CD4-positive, alpha-beta memory T cell (primary cell): ENCODE data around the gene MTTP. TPM values are rescaled to one million over a fixed set of nuclear protein-coding genes. Genes with fewer than 3 reads are reported as not detected.

Source experiments
- CTCF ChIA-PET: fragments of 350-600 bp; sonication (Branson Sonifier 250); formaldehyde crosslinking; loops from one replicate; lab custom pipeline; 2021; ENCODE audit warnings: inconsistent platforms; ENCODE audit not compliant: partially characterized antibody; lab: Charles Lee
- POLR2A ChIA-PET: fragments of 350-600 bp; sonication (Branson Sonifier 250); formaldehyde crosslinking; loops from one replicate; lab custom pipeline; 2021; ENCODE audit not compliant: partially characterized antibody; lab: Charles Lee
- DNase-seq, 5 donors: peaks; one replicate each; pipeline versions ENCODE4 v3.0.0 to v3.0.0-alpha.2; 2020 to 2022; ENCODE audit warnings: mixed read lengths in 1 of 5
- H3K27ac ChIP-seq: one replicate; pipeline ENCODE4 v1.7.0; 2013; ENCODE audit warnings: low read depth, low read length
- H3K27me3 ChIP-seq: 2 replicates; pipeline ENCODE4 v1.7.0; 2013; ENCODE audit warnings: mild to moderate bottlenecking, low read length, moderate library complexity; ENCODE audit not compliant: insufficient read depth
- H3K36me3 ChIP-seq: 2 replicates; pipeline ENCODE4 v1.7.0; 2013; ENCODE audit warnings: mild to moderate bottlenecking, low read length, moderate library complexity; ENCODE audit not compliant: insufficient read depth
- H3K4me1 ChIP-seq: 2 replicates; pipeline ENCODE4 v1.7.0; 2013; ENCODE audit warnings: mild to moderate bottlenecking, low read length, moderate library complexity; ENCODE audit not compliant: insufficient read depth
- H3K4me3 ChIP-seq, 2 donors: one replicate each; pipeline ENCODE4 v1.7.0; 2013; ENCODE audit warnings: low read length in 2 of 2, mild to moderate bottlenecking in 1 of 2
- H3K9me3 ChIP-seq, 2 donors: one replicate each; pipeline ENCODE4 v1.7.0; 2013; ENCODE audit warnings: low read length in 2 of 2, control low read depth in 1 of 2; ENCODE audit not compliant: control insufficient read depth in 1 of 2
- H3K27ac Mint-ChIP-seq, 7 donors: one replicate each; pipeline ENCODE4 v1.8.0; 2020 to 2021; ENCODE audit warnings: mixed read lengths in 7 of 7, mild to moderate bottlenecking in 6 of 7, inconsistent platforms in 3 of 7, moderate library complexity in 3 of 7
- H3K27me3 Mint-ChIP-seq, 2 donors: one replicate each; pipeline ENCODE4 v1.8.0; 2020 to 2021; ENCODE audit warnings: mixed read lengths in 2 of 2
- H3K36me3 Mint-ChIP-seq, 2 donors: one replicate each; pipeline ENCODE4 v1.8.0; 2020 to 2021; ENCODE audit warnings: mixed read lengths in 2 of 2, inconsistent platforms in 1 of 2, mild to moderate bottlenecking in 1 of 2
- H3K4me1 Mint-ChIP-seq, 4 donors: one replicate each; pipeline ENCODE4 v1.8.0; 2020 to 2021; ENCODE audit warnings: mixed read lengths in 4 of 4, mild to moderate bottlenecking in 1 of 4
- H3K4me3 Mint-ChIP-seq, 8 donors: one replicate each; pipeline ENCODE4 v1.8.0; 2020 to 2021; ENCODE audit warnings: mixed read lengths in 8 of 8, mild to moderate bottlenecking in 7 of 8, moderate library complexity in 6 of 8, inconsistent platforms in 3 of 8
- H3K9me3 Mint-ChIP-seq, 8 donors: one replicate each; pipeline ENCODE4 v1.8.0; 2020 to 2021; ENCODE audit warnings: mixed read lengths in 8 of 8, mild to moderate bottlenecking in 5 of 8, inconsistent platforms in 3 of 8, moderate library complexity in 1 of 8
- intact Hi-C: fragments of 100-400 bp; cut with micrococcal nuclease; formaldehyde crosslinking; loops from one replicate; pipeline ENCODE4 v1.15.1; 2023
- polyA plus RNA-seq, 2 donors: library from polyadenylated mRNA; unstranded; fragments of 300-500 nt; fragmentation: Illumina TruSeq; gene quantifications; one replicate each; pipeline ENCODE4 v1.2.3, GENCODE V29; 2021
- total RNA-seq, 2 experiments: library from RNA; stranded (reverse); gene quantifications; one replicate each; pipeline ENCODE4 v1.2.3, GENCODE V29; 2021

MTTP gene
- total and polyA plus RNA-seq, 4 experiments from 2014 or later: 0.67 TPM; not detected in 3

DNA sequence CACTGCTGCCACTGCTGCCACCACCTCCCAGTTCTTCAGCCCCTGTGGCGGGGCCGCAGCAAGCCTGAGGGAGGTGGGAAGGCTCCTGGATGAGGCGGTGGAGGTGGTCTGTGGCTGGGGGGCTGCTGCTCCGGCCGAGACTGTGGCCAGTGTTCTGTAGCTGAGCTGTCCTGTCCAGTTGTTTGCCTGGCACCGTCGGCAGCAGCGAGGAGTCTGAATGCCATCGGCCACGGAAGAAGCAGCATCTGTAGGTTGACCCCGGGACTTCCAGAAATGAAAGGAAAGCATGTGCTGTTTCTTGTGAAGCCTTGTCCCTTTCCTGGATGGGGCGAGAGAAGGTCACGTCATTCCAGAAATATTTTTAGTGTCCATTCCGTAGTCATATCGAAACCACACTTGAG lies 79.7 kb downstream of the MTTP start:
- no peaks in the 10 kb centered on the region for H3K4me1 ChIP-seq
- peak in 1 of 5 donors; percentile 16 for DNase-seq
- POLR2A ChIA-PET: no interaction called here

DNA sequence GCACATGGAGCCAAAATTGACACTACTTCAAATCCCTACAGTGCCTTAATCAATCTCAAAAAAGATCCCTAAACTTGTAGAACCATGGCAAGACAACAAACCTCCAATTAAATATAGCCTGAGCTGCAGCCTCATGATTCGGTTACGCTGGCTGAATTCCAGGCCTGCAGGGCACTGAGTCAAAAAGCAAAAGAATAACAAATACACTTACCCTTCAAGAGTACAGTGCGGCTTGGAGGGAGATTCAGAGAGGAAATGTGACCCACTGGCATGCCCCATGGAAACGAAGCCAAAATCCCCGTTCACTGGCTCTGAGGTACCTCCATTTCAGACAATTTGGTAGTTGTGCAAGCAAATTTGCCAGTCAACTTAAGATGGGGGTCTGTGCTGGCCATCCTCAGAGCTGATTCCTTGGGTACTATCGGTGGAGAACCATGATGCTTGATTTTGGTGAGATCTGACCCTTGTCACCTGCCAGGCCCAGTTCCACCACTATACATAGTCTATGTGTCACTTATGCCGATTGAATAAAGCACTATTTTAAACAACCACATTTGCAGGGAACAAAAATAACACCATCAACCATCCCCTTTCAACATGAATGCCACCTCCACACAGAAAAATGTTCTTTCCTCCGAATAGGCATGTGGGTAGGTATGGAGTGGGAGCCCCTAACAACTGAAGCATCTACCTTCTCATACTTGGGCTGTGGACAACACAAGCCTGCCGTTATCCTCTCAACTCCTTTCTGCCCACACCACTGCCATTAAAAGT lies 80.9 kb downstream of the MTTP start:
- H3K27ac Mint-ChIP-seq: peak overlapping the region in 1 of 7 donors; percentile 13
- CTCF ChIA-PET: no interaction called here
- peaks cover 0 to 2% of the 10 kb centered on the region in 2 donors for H3K27me3 Mint-ChIP-seq
- Histone ChIP-seq H3K27ac (no peak overlapping the region), H3K4me3 (no peak overlapping the region), H3K27me3 (no peaks in the 10 kb centered on the region), H3K4me1 (no peaks in the 10 kb centered on the region), H3K9me3 (no peaks in the 10 kb centered on the region), H3K36me3 (no peaks in the 10 kb centered on the region)
- POLR2A ChIA-PET: no interaction called here
- intact Hi-C loops: no loop called here
- no peak overlapping the region for H3K4me3 Mint-ChIP-seq
- H3K9me3 Mint-ChIP-seq: no peaks in the 10 kb centered on the region
- no peaks in the 10 kb centered on the region for H3K4me1 Mint-ChIP-seq
- H3K36me3 Mint-ChIP-seq: no peaks in the 10 kb centered on the region
- DNase-seq: no peak

More for the DNA sequence above, 79.7 kb downstream of the MTTP start:
- H3K9me3 ChIP-seq: no peaks in the 10 kb centered on the region
- H3K27ac Mint-ChIP-seq: no peak overlapping the region
- H3K36me3 Mint-ChIP-seq: no peaks in the 10 kb centered on the region
- no peak overlapping the region for H3K27ac ChIP-seq
- H3K27me3 Mint-ChIP-seq: peaks cover 0 to 2% of the 10 kb centered on the region in 2 donors
- intact Hi-C loops: no loop called here
- H3K4me3 Mint-ChIP-seq: no peak overlapping the region
- H3K9me3 Mint-ChIP-seq: no peaks in the 10 kb centered on the region
- no peak overlapping the region for H3K4me3 ChIP-seq
- H3K27me3 ChIP-seq: no peaks in the 10 kb centered on the region
- H3K36me3 ChIP-seq: no peaks in the 10 kb centered on the region
- CTCF ChIA-PET: no interaction called here
- no peaks in the 10 kb centered on the region for H3K4me1 Mint-ChIP-seq

DNA sequence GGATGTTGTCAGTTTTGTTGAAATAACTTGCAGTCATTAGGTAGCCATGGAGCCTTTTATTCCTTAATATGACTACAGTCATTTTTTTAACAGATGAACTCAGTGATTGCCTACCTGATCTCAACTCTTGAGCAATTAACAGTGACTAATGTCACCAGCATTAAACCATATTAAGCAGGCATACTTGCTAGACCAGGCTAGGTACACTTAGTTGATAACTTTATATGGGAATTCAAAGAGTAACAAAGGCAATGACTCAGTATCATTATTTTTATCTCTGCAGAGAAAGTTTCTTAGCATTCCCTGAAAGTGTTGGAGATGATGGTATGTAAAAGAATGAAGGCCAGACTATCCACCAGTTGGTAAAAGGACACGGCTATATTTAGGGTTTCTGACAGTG lies 83.2 kb downstream of the MTTP start, which contains the start of gene C4orf54:
Gene C4orf54, minus strand, starts transcription at position 31 of the 400 bp plus-strand sequence. CDS start 3,180 bp downstream, outside the sequence.
- Mint-ChIP-seq H3K4me1 (no peaks in the 10 kb centered on the region), H3K9me3 (no peaks in the 10 kb centered on the region), H3K36me3 (no peaks in the 10 kb centered on the region), H3K27ac (no peak within 1 kb of the TSS), H3K4me3 (no peak within 1 kb of the TSS), H3K27me3 (peaks cover 2 to 4% of the 10 kb centered on the region in 2 donors)
- ChIA-PET POLR2A (no interaction called here), CTCF (no interaction called here)
- intact Hi-C loops: no loop called here
- Histone ChIP-seq H3K36me3 (no peaks in the 10 kb centered on the region), H3K4me3 (no peak within 1 kb of the TSS), H3K9me3 (no peaks in the 10 kb centered on the region), H3K27me3 (no peaks in the 10 kb centered on the region), H3K27ac (no peak within 1 kb of the TSS), H3K4me1 (no peaks in the 10 kb centered on the region)
- DNase-seq: no peak

DNA sequence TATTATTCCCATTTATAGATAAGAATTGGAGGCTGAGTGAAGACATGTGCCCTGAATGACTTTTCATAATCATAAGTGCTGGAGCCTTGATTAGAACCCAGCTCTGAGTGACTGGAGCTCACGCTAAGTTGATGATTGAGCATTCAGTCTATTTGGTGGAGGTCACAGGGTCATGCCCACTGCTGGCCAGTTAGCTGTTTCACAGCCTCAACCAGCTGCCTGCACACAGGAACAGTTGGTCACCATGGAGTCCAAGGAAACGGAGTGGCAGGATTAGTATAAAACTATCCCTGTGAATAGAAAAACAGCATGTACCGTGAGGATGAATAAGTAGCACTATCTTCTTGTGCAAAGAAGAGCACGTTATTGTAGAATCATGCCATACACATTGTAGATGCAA lies 84.0 kb downstream of the MTTP start:
- no peak overlapping the region for H3K27ac Mint-ChIP-seq
- no peaks in the 10 kb centered on the region for H3K36me3 Mint-ChIP-seq
- CTCF ChIA-PET: no interaction called here
- H3K36me3 ChIP-seq: no peaks in the 10 kb centered on the region
- H3K4me1 Mint-ChIP-seq: no peaks in the 10 kb centered on the region
- no peaks in the 10 kb centered on the region for H3K9me3 Mint-ChIP-seq
- H3K27ac ChIP-seq: no peak overlapping the region
- intact Hi-C loops: no loop called here
- no peak for DNase-seq
- H3K4me1 ChIP-seq: no peaks in the 10 kb centered on the region
- H3K27me3 ChIP-seq: no peaks in the 10 kb centered on the region
- H3K4me3 Mint-ChIP-seq: no peak overlapping the region
- H3K9me3 ChIP-seq: no peaks in the 10 kb centered on the region
- POLR2A ChIA-PET: no interaction called here
- H3K4me3 ChIP-seq: no peak overlapping the region
- H3K27me3 Mint-ChIP-seq: peaks cover 2 to 8% of the 10 kb centered on the region in 2 donors

DNA sequence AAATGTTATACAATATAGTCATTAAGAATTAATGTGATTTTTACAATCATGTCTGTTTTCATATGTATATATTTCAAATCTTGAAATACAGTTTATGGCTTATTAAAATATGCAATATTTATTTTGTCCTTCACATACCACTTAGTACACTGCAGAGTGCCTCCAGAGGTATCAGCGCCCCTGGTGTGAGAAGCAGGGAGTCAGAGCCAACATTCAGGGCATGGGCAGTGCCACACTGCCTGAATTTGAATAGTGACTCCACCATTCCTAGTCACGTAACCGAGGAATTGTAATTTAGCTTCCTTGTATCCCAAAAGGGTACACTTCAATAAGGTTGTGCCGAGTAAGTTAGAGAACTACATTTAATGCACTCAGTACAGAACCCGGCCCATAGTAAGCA lies 87.3 kb downstream of the MTTP start:
- no peak overlapping the region for H3K4me3 ChIP-seq
- CTCF ChIA-PET: no interaction called here
- H3K9me3 ChIP-seq: no peaks in the 10 kb centered on the region
- Mint-ChIP-seq H3K27ac (no peak overlapping the region), H3K9me3 (no peaks in the 10 kb centered on the region), H3K36me3 (no peaks in the 10 kb centered on the region), H3K4me3 (no peak overlapping the region), H3K27me3 (peaks cover 0 to 8% of the 10 kb centered on the region in 2 donors), H3K4me1 (no peaks in the 10 kb centered on the region)
- DNase-seq: no peak
- no peaks in the 10 kb centered on the region for H3K27me3 ChIP-seq
- H3K27ac ChIP-seq: no peak overlapping the region
- no peaks in the 10 kb centered on the region for H3K36me3 ChIP-seq
- intact Hi-C loops: no loop called here
- H3K4me1 ChIP-seq: no peaks in the 10 kb centered on the region
- POLR2A ChIA-PET: no interaction called here

DNA sequence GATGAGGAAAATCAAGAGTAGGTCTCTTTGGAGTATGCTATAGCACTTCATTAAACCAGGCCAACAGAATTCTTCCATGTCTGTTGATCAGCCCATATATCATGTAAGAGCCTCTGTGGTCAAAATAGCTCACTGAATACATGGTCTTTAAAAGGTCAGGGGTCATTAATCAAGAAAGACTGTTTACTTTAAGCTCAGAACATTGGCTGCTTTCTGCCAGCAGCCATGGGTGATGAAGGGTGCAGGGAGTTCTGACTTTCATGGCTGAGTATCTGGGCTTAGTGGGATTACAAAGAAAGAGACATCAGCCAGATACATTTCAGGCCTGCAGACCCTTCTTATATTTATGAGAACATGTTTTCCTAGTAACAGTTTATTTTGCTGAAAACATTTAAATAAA lies 90.1 kb downstream of the MTTP start:
- Histone ChIP-seq H3K9me3 (no peaks in the 10 kb centered on the region), H3K4me1 (no peaks in the 10 kb centered on the region), H3K27ac (no peak overlapping the region), H3K36me3 (no peaks in the 10 kb centered on the region), H3K27me3 (no peaks in the 10 kb centered on the region), H3K4me3 (no peak overlapping the region)
- POLR2A ChIA-PET: no interaction called here
- Mint-ChIP-seq H3K36me3 (no peaks in the 10 kb centered on the region), H3K4me3 (no peak overlapping the region), H3K27ac (no peak overlapping the region), H3K27me3 (peaks cover 5 to 10% of the 10 kb centered on the region in 2 donors), H3K9me3 (peaks cover 0 to 2% (median 0%) of the 10 kb centered on the region in 8 donors), H3K4me1 (no peaks in the 10 kb centered on the region)
- no peak for DNase-seq
- CTCF ChIA-PET: interaction anchor here (1.4 kb wide), 1 partner anchor 12 kb away, joined by 4 read pairs; no protein-coding TSS in a partner anchor
- intact Hi-C loops: no loop called here

DNA sequence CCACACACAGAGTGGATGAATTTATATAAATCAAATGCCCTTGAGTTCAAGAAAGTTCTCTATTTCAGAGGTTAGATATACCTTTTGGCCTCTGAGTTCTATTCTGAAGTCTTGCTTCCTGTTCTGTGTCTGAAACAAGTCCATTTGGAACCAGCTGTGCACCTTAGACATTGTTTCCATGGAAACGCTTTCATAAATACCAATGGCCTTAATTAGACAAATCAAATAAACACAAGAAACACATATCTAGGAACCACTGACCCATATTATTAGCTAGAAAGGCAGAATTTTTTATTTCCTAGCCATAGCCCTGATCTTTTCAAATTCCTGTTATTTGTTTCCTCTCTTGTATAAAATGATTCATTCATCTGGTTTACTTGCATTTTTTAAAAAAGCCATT lies 91.4 kb downstream of the MTTP start:
- H3K9me3 Mint-ChIP-seq: peaks cover 0 to 14% (median 5%) of the 10 kb centered on the region in 8 donors
- no peaks in the 10 kb centered on the region for H3K27me3 ChIP-seq
- H3K36me3 Mint-ChIP-seq: no peaks in the 10 kb centered on the region
- no peak overlapping the region for H3K27ac Mint-ChIP-seq
- CTCF ChIA-PET: no interaction called here
- H3K4me3 ChIP-seq: no peak overlapping the region
- peaks cover 10 to 13% of the 10 kb centered on the region in 2 donors for H3K27me3 Mint-ChIP-seq
- no peaks in the 10 kb centered on the region for H3K4me1 Mint-ChIP-seq
- H3K36me3 ChIP-seq: no peaks in the 10 kb centered on the region
- no peak overlapping the region for H3K4me3 Mint-ChIP-seq
- no peaks in the 10 kb centered on the region for H3K9me3 ChIP-seq
- H3K4me1 ChIP-seq: no peaks in the 10 kb centered on the region
- no peak overlapping the region for H3K27ac ChIP-seq
- POLR2A ChIA-PET: no interaction called here
- no peak for DNase-seq
- intact Hi-C loops: no loop called here
